GM23338 (cell line): ENCODE results near the gene PPP5C. TPM values are rescaled to one million over a fixed set of nuclear protein-coding genes. Genes with fewer than 3 reads are reported as not detected.

Experiments used
- ATAC-seq: fragments of 200-7000 bp; cut with Tn5 transposase; 3 replicates; pipeline ENCODE4 v1.9.1; 2020
- DNase-seq: peaks from one replicate; pipeline ENCODE4 v3.0.0-alpha.2; 2015; ENCODE audit warnings: low spot score
- H2AFZ ChIP-seq: fragments of 200-600 bp; sonication (generic); 2 replicates; pipeline ENCODE4 v1.8.0; 2016; ENCODE audit warnings: antibody characterized with exemption, mild to moderate bottlenecking, moderate library complexity
- H3F3A ChIP-seq: fragments of 200-600 bp; sonication (generic); replicated peaks from 2 replicates; pipeline ENCODE4 v1.8.0; 2017; ENCODE audit warnings: antibody characterized with exemption, mixed run types, low read depth
- H3K27ac ChIP-seq: fragments of 200-600 bp; sonication (generic); 2 replicates; pipeline ENCODE4 v1.6.1; 2016; ENCODE audit warnings: low read depth
- H3K27me3 ChIP-seq: fragments of 200-600 bp; sonication (generic); 2 replicates; pipeline ENCODE4 v1.8.0; 2016; ENCODE audit warnings: mild to moderate bottlenecking, mixed run types, moderate library complexity; ENCODE audit not compliant: insufficient read depth
- H3K36me3 ChIP-seq: fragments of 200-600 bp; sonication (generic); 2 replicates; pipeline ENCODE4 v1.8.0; 2016; ENCODE audit warnings: mild to moderate bottlenecking; ENCODE audit not compliant: insufficient read depth
- H3K4me1 ChIP-seq: fragments of 200-600 bp; sonication (generic); 2 replicates; pipeline ENCODE4 v1.8.0; 2016; ENCODE audit warnings: mild to moderate bottlenecking, moderate library complexity; ENCODE audit not compliant: insufficient read depth
- H3K4me2 ChIP-seq: fragments of 200-600 bp; sonication (generic); 2 replicates; pipeline ENCODE4 v1.7.1; 2017; ENCODE audit warnings: mixed run types
- H3K4me3 ChIP-seq: fragments of 200-600 bp; sonication (generic); 2 replicates; pipeline ENCODE4 v1.6.1; 2016; ENCODE audit warnings: mixed run types
- H3K79me2 ChIP-seq: fragments of 200-600 bp; sonication (generic); replicated peaks from 2 replicates; pipeline ENCODE4 v1.8.0; 2017; ENCODE audit warnings: mild to moderate bottlenecking; ENCODE audit not compliant: insufficient read depth
- H3K9me2 ChIP-seq: fragments of 200-600 bp; sonication (generic); 2 replicates; pipeline ENCODE4 v1.8.0; 2017; ENCODE audit not compliant: insufficient read depth
- H4K20me1 ChIP-seq: fragments of 200-600 bp; sonication (generic); replicated peaks from 2 replicates; pipeline ENCODE4 v1.8.0; 2017; ENCODE audit warnings: mild to moderate bottlenecking; ENCODE audit not compliant: insufficient read depth
- H3K27ac Mint-ChIP-seq: 2 replicates; pipeline ENCODE4 v1.8.0; 2020; ENCODE audit warnings: inconsistent platforms, mild to moderate bottlenecking, moderate library complexity, mixed read lengths
- H3K27me3 Mint-ChIP-seq: 3 replicates; pipeline ENCODE4 v1.8.0; 2022; ENCODE audit warnings: low read depth, mild to moderate bottlenecking, moderate library complexity, mixed read lengths, inconsistent platforms; ENCODE audit not compliant: insufficient read depth, poor library complexity
- H3K36me3 Mint-ChIP-seq: 3 replicates; pipeline ENCODE4 v1.8.0; 2021; ENCODE audit warnings: low read depth, mild to moderate bottlenecking, inconsistent platforms, moderate library complexity, mixed read lengths
- H3K4me1 Mint-ChIP-seq: 3 replicates; pipeline ENCODE4 v1.8.0; 2020; ENCODE audit warnings: mild to moderate bottlenecking, inconsistent platforms, mixed read lengths
- H3K4me3 Mint-ChIP-seq: 3 replicates; pipeline ENCODE4 v1.8.0; 2021; ENCODE audit warnings: moderate library complexity, mild to moderate bottlenecking, inconsistent platforms, mixed read lengths
- H3K9me3 Mint-ChIP-seq: 3 replicates; pipeline ENCODE4 v1.8.0; 2020; ENCODE audit warnings: moderate library complexity, mild to moderate bottlenecking, inconsistent platforms, mixed read lengths
- CREB1 ChIP-seq: fragments of 250-450 bp; sonication (Bioruptor Pico); IDR thresholded peaks from 2 replicates; pipeline ENCODE4 v1.5.0; 2020; ENCODE audit warnings: low read depth, mild to moderate bottlenecking, moderate library complexity
- CTCF ChIP-seq, 2 experiments: fragments of 200-600 bp in 1 of 2; sonication (generic) in 1 of 2; conservative IDR thresholded peaks; 2 replicates each; pipeline versions ENCODE4 v1.5.1 to v1.6.1; 2016 to 2017; ENCODE audit warnings: antibody characterized with exemption in 2 of 2, low read depth in 2 of 2, mild to moderate bottlenecking in 2 of 2, moderate library complexity in 1 of 2
- EZH2 ChIP-seq: fragments of 200-600 bp; sonication (generic); IDR thresholded peaks from one replicate; pipeline ENCODE4 v1.8.0; 2017; ENCODE audit warnings: antibody characterized with exemption, mild to moderate bottlenecking, low read depth; ENCODE audit not compliant: unreplicated experiment
- EZH2phosphoT487 ChIP-seq: fragments of 200-600 bp; sonication (generic); IDR thresholded peaks from one replicate; pipeline ENCODE4 v1.8.1; 2018; ENCODE audit warnings: antibody characterized with exemption; ENCODE audit not compliant: unreplicated experiment
- JUNB ChIP-seq: IDR thresholded peaks from one replicate; pipeline ENCODE4 v1.6.1; 2016; ENCODE audit warnings: antibody characterized with exemption; ENCODE audit not compliant: unreplicated experiment
- NANOG ChIP-seq: IDR thresholded peaks from 2 replicates; pipeline ENCODE4 v1.6.1; 2016; ENCODE audit warnings: antibody characterized with exemption, borderline replicate concordance
- POLR2AphosphoS5 ChIP-seq: IDR thresholded peaks from 2 replicates; pipeline ENCODE4 v1.6.1; 2016; ENCODE audit warnings: antibody characterized with exemption, low read depth
- REST ChIP-seq: IDR thresholded peaks from one replicate; pipeline ENCODE4 v1.6.1; 2018; ENCODE audit warnings: antibody characterized with exemption; ENCODE audit not compliant: unreplicated experiment
- STAT1 ChIP-seq: IDR thresholded peaks from one replicate; pipeline ENCODE4 v1.6.1; 2016; ENCODE audit warnings: antibody characterized with exemption; ENCODE audit not compliant: unreplicated experiment
- ZNF114 ChIP-seq: fragments of 250-450 bp; sonication (Bioruptor Pico); IDR thresholded peaks from 2 replicates; pipeline ENCODE4 v1.5.0; 2020; ENCODE audit warnings: mild to moderate bottlenecking, moderate library complexity
- ZNF331 ChIP-seq: fragments of 250-450 bp; sonication (Bioruptor Pico); IDR thresholded peaks from 2 replicates; pipeline ENCODE4 v1.5.0; 2020; ENCODE audit warnings: low read depth, mild to moderate bottlenecking, moderate library complexity
- ZNF462 ChIP-seq: fragments of 250-450 bp; sonication (Bioruptor Pico); IDR thresholded peaks from 2 replicates; pipeline ENCODE4 v1.5.0; 2020; ENCODE audit warnings: mild to moderate bottlenecking, moderate library complexity
- polyA plus RNA-seq: library from polyadenylated mRNA; unstranded; fragments of >200 nt; fragmentation: Nextera tagmentation; extraction: Ambion mirVana; gene quantifications from 2 replicates; pipeline ENCODE4 v1.2.1, GENCODE V29; 2016
- total RNA-seq: library from RNA; depleted of rRNA; stranded (reverse); fragments of >200 nt; shearing (Covaris generic); gene quantifications from 2 replicates; pipeline ENCODE4 v1.2.3, GENCODE V29; 2014
- TF ChIP-seq, protein P1 (sequence below): IDR thresholded peaks from 2 replicates; pipeline ENCODE4 v1.6.1; 2016; ENCODE audit warnings: antibody characterized with exemption

Gene PPP5C
- total and polyA plus RNA-seq, 2 experiments from 2014 or later, result 51.6 to 123 TPM

DNA sequence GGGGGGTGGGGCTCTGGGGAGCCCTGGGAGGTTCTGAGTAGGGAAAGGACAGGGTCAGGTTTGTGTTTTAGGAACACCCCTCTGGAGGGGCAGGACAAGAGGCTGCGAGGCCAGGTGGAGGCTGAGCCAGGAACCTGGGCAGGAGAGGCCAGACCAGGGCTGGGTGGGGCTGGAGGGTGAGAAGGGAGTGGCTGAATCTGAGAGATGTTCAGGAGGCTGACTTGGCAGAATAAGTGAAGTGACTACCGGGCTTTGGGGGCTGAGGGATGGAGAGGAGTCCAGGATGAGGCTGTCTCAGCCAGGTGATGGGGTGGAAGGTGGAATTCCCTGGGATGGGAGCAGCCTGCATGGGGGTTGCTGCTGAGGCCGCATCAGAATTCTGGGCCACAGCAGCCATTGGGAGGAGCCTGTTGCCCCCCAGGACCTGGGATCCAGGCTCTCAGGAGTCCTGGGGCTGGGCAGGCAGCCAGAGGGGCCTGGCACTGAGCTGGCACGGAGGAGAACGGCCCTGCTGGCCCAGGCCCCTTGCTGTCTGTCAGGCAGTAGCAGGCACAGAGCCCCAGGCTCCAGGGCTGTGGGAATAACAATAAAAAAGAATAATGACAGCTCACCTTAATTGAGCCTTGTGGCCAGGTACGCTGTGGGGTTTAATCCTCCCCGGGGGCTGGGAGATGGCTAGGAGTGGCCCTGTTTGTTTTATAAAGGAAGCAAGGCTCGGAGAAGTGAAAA is 3.3 kb downstream of the PPP5C start:
- H2AFZ ChIP-seq, result no peak overlapping the region
- peaks cover 18% of the 10 kb centered on the region for H4K20me1 ChIP-seq
- peaks cover 3% of the 10 kb centered on the region; the same call in 1 of the 3 replicates for H3K9me3 Mint-ChIP-seq
- no peaks in the 10 kb centered on the region for H3K9me2 ChIP-seq
- H3F3A ChIP-seq, result no peaks in the 10 kb centered on the region
- ATAC-seq, result no peak
- no peak overlapping the region for H3K4me3 ChIP-seq
- peaks cover 62% of the 10 kb centered on the region for H3K79me2 ChIP-seq
- H3K36me3 Mint-ChIP-seq, result peaks cover 37% of the 10 kb centered on the region
- H3K4me1 ChIP-seq, result peaks cover 26% of the 10 kb centered on the region
- peaks cover 40% of the 10 kb centered on the region for H3K4me1 Mint-ChIP-seq
- peak overlapping the region; percentile 40; the same call in 1 of the 3 replicates for H3K4me3 Mint-ChIP-seq
- H3K4me2 ChIP-seq, result peak overlapping the region; percentile 55; the same call in 1 of the 2 replicates
- H3K27ac ChIP-seq, result 0 out of 2 replicates have a peak overlapping the region, but pooled peaks have one; percentile 78
- H3K36me3 ChIP-seq, result peaks cover 12% of the 10 kb centered on the region
- no peak overlapping the region for H3K27ac Mint-ChIP-seq
- TF ChIP-seq STAT1, result no peak
- TF ChIP-seq ZNF331, result no peak
- no peak for TF ChIP-seq ZNF462 (CRISPR knock-in tag)
- no peak for TF ChIP-seq JUNB
- no peak for TF ChIP-seq POLR2AphosphoS5
- TF ChIP-seq EZH2phosphoT487, result no peak
- TF ChIP-seq REST, result no peak
- TF ChIP-seq CREB1 (CRISPR knock-in tag), result no peak
- no peak for TF ChIP-seq EZH2
- TF ChIP-seq, protein P1, sequence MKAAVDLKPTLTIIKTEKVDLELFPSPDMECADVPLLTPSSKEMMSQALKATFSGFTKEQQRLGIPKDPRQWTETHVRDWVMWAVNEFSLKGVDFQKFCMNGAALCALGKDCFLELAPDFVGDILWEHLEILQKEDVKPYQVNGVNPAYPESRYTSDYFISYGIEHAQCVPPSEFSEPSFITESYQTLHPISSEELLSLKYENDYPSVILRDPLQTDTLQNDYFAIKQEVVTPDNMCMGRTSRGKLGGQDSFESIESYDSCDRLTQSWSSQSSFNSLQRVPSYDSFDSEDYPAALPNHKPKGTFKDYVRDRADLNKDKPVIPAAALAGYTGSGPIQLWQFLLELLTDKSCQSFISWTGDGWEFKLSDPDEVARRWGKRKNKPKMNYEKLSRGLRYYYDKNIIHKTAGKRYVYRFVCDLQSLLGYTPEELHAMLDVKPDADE, result no peak
- TF ChIP-seq ZNF114 (CRISPR knock-in tag), result no peak
- no peak for TF ChIP-seq CTCF (conservative IDR thresholded peaks at IDR 0.05; ENCODE audit: low read depth in 2 of 2)
- TF ChIP-seq NANOG, result no peak
- H3K27me3 ChIP-seq, result no peaks in the 10 kb centered on the region
- DNase-seq, result no peak
- peaks cover 16% of the 10 kb centered on the region for H3K27me3 Mint-ChIP-seq
